ENCODE data around the gene TFR2.

TFR2 gene

DNA sequence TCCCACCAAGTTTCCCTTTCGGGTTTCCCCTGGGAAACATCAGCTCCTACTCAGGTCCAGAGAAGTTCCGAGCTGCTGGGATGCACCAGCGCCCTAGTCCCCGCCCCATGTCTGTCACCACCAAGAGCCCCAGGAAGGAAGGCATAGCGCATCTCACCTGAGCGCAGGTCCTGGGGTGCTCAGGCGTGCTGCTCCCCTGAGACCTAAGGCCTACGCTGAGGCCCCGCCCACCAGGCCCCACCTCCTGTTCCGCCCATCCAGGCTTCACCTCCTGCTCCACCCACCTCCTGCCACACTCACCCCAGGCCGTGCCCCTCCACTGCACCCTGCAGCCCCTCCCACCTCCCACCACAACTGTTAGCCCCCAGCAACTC, 1.2 kb upstream of the TFR2 start:
- no peaks in the 10 kb centered on the region for H3K9me3 ChIP-seq (ENCODE audit: low read length)
- H3K79me2 ChIP-seq (ENCODE audit: insufficient read depth, low read length) = no peaks in the 10 kb centered on the region
- no peaks in the 10 kb centered on the region for H3K36me3 ChIP-seq (ENCODE audit: insufficient read depth, low read length)
- TF ChIP-seq EZH2 (IDR thresholded peaks at IDR 0.05; ENCODE audit: borderline replicate concordance, low read length) = no peak
- TF ChIP-seq, protein P1, sequence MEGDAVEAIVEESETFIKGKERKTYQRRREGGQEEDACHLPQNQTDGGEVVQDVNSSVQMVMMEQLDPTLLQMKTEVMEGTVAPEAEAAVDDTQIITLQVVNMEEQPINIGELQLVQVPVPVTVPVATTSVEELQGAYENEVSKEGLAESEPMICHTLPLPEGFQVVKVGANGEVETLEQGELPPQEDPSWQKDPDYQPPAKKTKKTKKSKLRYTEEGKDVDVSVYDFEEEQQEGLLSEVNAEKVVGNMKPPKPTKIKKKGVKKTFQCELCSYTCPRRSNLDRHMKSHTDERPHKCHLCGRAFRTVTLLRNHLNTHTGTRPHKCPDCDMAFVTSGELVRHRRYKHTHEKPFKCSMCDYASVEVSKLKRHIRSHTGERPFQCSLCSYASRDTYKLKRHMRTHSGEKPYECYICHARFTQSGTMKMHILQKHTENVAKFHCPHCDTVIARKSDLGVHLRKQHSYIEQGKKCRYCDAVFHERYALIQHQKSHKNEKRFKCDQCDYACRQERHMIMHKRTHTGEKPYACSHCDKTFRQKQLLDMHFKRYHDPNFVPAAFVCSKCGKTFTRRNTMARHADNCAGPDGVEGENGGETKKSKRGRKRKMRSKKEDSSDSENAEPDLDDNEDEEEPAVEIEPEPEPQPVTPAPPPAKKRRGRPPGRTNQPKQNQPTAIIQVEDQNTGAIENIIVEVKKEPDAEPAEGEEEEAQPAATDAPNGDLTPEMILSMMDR (IDR thresholded peaks at IDR 0.05; ENCODE audit: low read length) = no peak
- H3K27ac ChIP-seq (ENCODE audit: low read depth, low read length, poor library complexity, severe bottlenecking) = no peak overlapping the region
- H3K9me2 ChIP-seq (ENCODE audit: low read depth, low read length) = no peaks in the 10 kb centered on the region
- no peak overlapping the region for H2AFZ ChIP-seq (ENCODE audit: low read length)
- 0 out of 2 replicates have a peak, but pooled peaks cover 8% of the 10 kb centered on the region for H3K27me3 ChIP-seq (ENCODE audit: insufficient read depth, low read length)
- H3K4me2 ChIP-seq (ENCODE audit: low read length) = peak overlapping the region; percentile 25
- no peaks in the 10 kb centered on the region for H3F3A ChIP-seq (ENCODE audit: insufficient read depth, low read length)
- no peak overlapping the region for H3K4me3 ChIP-seq (ENCODE audit: low read depth, low read length, poor library complexity, severe bottlenecking)
- peaks cover 10% of the 10 kb centered on the region for H3K4me1 ChIP-seq (ENCODE audit: insufficient read depth, low read length, severe bottlenecking)
- H4K20me1 ChIP-seq (ENCODE audit: insufficient read depth, low read length) = no peaks in the 10 kb centered on the region
- no peak overlapping the region for H3K9ac ChIP-seq (ENCODE audit: low read length)

DNA sequence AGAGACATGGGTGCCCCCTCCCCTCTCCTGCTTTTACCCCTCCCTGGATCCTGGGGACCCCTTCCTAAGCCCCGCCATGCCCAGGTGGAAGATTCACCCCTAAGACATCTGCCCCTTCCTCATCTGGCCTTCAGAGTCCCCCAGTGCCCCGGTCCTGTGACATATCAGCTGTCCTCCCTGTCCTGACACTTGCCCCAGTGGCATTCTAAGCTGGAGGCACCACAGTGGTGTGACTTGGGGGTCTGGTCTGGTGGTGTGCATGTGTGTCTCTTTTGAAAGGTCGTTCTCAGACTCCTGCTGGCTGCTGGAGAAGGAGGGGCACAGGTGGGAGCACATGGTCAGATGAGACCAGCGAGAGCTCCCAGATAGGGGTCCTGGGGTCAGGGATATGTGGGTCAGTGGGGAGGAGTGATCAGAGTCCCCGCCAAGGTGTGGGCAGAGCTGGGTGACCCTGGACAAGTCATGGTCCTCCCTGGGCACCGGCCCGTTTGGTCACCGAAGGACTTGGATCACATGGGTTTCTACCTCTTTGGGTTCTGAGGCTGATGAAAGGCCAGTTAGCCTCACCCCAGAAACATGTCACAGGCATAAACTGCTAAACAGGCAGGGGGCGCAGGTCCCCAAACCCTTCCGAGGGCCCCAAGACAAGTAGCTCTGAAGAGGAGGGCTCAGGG, 645 bp upstream of the TFR2 start:
- Histone ChIP-seq H3K27ac (ENCODE audit: low read depth, low read length, poor library complexity, severe bottlenecking) (no peak overlapping the region), H3K9ac (ENCODE audit: low read length) (no peak overlapping the region), H2AFZ (ENCODE audit: low read length) (no peak overlapping the region), H4K20me1 (ENCODE audit: insufficient read depth, low read length) (no peaks in the 10 kb centered on the region), H3K79me2 (ENCODE audit: insufficient read depth, low read length) (no peaks in the 10 kb centered on the region), H3K4me1 (ENCODE audit: insufficient read depth, low read length, severe bottlenecking) (peaks cover 10% of the 10 kb centered on the region), H3K36me3 (ENCODE audit: insufficient read depth, low read length) (no peaks in the 10 kb centered on the region), H3K4me3 (ENCODE audit: low read depth, low read length, poor library complexity, severe bottlenecking) (no peak overlapping the region), H3F3A (ENCODE audit: insufficient read depth, low read length) (no peaks in the 10 kb centered on the region), H3K27me3 (ENCODE audit: insufficient read depth, low read length) (0 out of 2 replicates have a peak, but pooled peaks cover 8% of the 10 kb centered on the region), H3K4me2 (ENCODE audit: low read length) (peak overlapping the region; percentile 25), H3K9me3 (ENCODE audit: low read length) (no peaks in the 10 kb centered on the region), H3K9me2 (ENCODE audit: low read depth, low read length) (no peaks in the 10 kb centered on the region)
- TF ChIP-seq, protein P1 (IDR thresholded peaks at IDR 0.05; ENCODE audit: low read length) = no peak; the same call in 1 of the 2 replicates
- no peak for TF ChIP-seq EZH2 (IDR thresholded peaks at IDR 0.05; ENCODE audit: borderline replicate concordance, low read length)

DNA sequence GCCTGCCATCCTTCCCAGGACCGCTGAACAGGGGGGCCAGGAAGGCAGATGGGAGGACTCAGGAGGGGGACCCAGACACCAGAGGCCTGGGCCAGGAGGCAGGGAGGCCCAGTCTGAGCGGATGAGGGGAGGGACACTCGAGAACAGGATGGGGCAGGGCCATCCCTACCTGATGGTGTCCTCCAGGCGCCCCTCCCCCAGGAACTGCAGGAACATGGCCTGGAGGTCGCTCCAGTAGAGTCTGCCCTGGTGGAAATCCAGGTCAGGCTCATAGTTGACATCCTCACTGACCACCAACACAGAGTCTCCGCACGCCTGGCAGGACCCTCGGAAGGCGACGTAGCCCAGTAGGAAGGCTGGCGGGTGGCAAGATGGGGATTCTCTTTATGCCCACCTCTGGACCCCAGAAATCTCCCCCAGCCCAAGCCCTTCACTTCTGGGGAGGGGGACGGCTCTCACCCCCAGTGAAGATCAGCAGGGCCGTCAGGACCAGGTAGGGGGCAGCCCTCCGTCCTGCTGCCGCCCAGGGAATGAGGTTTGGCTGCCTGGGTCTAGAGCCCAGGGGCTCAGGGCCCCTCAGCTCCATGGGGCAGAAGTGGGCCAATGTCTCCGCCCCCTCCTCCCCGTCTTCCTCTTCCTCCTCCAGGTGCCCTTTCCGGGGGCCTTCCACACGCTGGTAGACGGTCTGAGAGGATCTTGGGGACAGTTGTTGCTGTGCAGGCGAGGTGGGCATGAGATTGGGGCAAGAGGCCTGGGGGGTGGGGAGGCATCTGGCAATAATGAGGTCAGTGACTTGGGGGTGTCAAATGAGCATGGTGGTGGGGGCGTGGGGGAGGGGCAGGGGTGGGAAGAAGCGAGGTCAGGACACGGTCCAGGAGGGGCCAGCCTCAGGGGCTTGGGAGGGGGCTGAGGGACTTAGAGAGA, 573 bp downstream of the TFR2 start:
- no peak overlapping the region for H3K4me2 ChIP-seq (ENCODE audit: low read length)
- no peak overlapping the region for H3K9ac ChIP-seq (ENCODE audit: low read length)
- no peaks in the 10 kb centered on the region for H4K20me1 ChIP-seq (ENCODE audit: insufficient read depth, low read length)

More for the DNA sequence above, 573 bp downstream of the TFR2 start:
- H3K4me3 ChIP-seq (ENCODE audit: low read depth, low read length, poor library complexity, severe bottlenecking) = no peak overlapping the region
- H3K9me3 ChIP-seq (ENCODE audit: low read length) = no peaks in the 10 kb centered on the region
- H3K36me3 ChIP-seq (ENCODE audit: insufficient read depth, low read length) = no peaks in the 10 kb centered on the region
- H3K9me2 ChIP-seq (ENCODE audit: low read depth, low read length) = no peaks in the 10 kb centered on the region
- H2AFZ ChIP-seq (ENCODE audit: low read length) = no peak overlapping the region
- H3F3A ChIP-seq (ENCODE audit: insufficient read depth, low read length) = no peaks in the 10 kb centered on the region
- no peak overlapping the region for H3K27ac ChIP-seq (ENCODE audit: low read depth, low read length, poor library complexity, severe bottlenecking)
- TF ChIP-seq EZH2 (IDR thresholded peaks at IDR 0.05; ENCODE audit: borderline replicate concordance, low read length) = no peak
- H3K4me1 ChIP-seq (ENCODE audit: insufficient read depth, low read length, severe bottlenecking) = peaks cover 10% of the 10 kb centered on the region
- 0 out of 2 replicates have a peak, but pooled peaks cover under 1% of the 10 kb centered on the region for H3K27me3 ChIP-seq (ENCODE audit: insufficient read depth, low read length)
- no peaks in the 10 kb centered on the region for H3K79me2 ChIP-seq (ENCODE audit: insufficient read depth, low read length)

All from OCI-LY1 (cell line).